GM18870 (cell line): ENCODE measurements around the gene CDK5RAP2.
"Not testable (repeated sequence)": the region's sequence is repeated elsewhere in the genome, so short reads cannot be mapped to it uniquely, and the experiment has no call there.

ENCODE experiments used
- ATAC-seq: cut with Tn5 transposase; IDR thresholded peaks from one replicate; pipeline ENCODE4 v1.9.1; 2021; ENCODE audit warnings: moderate library complexity; ENCODE audit not compliant: unreplicated experiment

CDK5RAP2 gene

GRCh38 chr9:120545701-120546550 is 34.0 kb downstream of the CDK5RAP2 start:
- ATAC-seq, result no peak

- ATAC-seq, result no peak
Measured at GRCh38 chr9:120544441-120544840, 35.5 kb downstream of the CDK5RAP2 start.

GRCh38 chr9:120542701-120543490 is 37.1 kb downstream of the CDK5RAP2 start:
- ATAC-seq, result no peak

GRCh38 chr9:120541921-120542320 is 38.0 kb downstream of the CDK5RAP2 start:
- no peak for ATAC-seq

- ATAC-seq, result no peak
Measured at GRCh38 chr9:120539951-120540350, 40.0 kb downstream of the CDK5RAP2 start.

- ATAC-seq, result no peak
Measured at GRCh38 chr9:120538339-120538738, 41.6 kb downstream of the CDK5RAP2 start.

GRCh38 chr9:120536949-120537640 is 42.9 kb downstream of the CDK5RAP2 start:
- ATAC-seq, result no peak

GRCh38 chr9:120536094-120536493 is 43.9 kb downstream of the CDK5RAP2 start:
- no peak for ATAC-seq

GRCh38 chr9:120534266-120534665 is 45.7 kb downstream of the CDK5RAP2 start:
- ATAC-seq, result no peak

- no peak for ATAC-seq
Measured at GRCh38 chr9:120532891-120533290, 47.1 kb downstream of the CDK5RAP2 start.

- no peak for ATAC-seq
Measured at GRCh38 chr9:120532475-120532874, 47.5 kb downstream of the CDK5RAP2 start.

GRCh38 chr9:120531683-120532300 is 48.2 kb downstream of the CDK5RAP2 start:
- no peak for ATAC-seq

- ATAC-seq, result not testable (repeated sequence)
Measured at GRCh38 chr9:120530220-120530832, 49.6 kb downstream of the CDK5RAP2 start.

GRCh38 chr9:120528829-120529228 is 51.1 kb downstream of the CDK5RAP2 start:
- ATAC-seq, result no peak

- ATAC-seq, result no peak
Measured at GRCh38 chr9:120528327-120528726, 51.6 kb downstream of the CDK5RAP2 start.

GRCh38 chr9:120526534-120526933 is 53.4 kb downstream of the CDK5RAP2 start:
- ATAC-seq, result no peak

GRCh38 chr9:120524863-120525262 is 55.1 kb downstream of the CDK5RAP2 start:
- no peak for ATAC-seq

GRCh38 chr9:120524038-120524437 is 55.9 kb downstream of the CDK5RAP2 start:
- ATAC-seq, result no peak

- ATAC-seq, result no peak
Measured at GRCh38 chr9:120522558-120522957, 57.4 kb downstream of the CDK5RAP2 start.

GRCh38 chr9:120522032-120522431 is 57.9 kb downstream of the CDK5RAP2 start:
- ATAC-seq, result no peak

- no peak for ATAC-seq
Measured at GRCh38 chr9:120521101-120521500, 58.9 kb downstream of the CDK5RAP2 start.
